HL-60/S4 (cell line): ENCODE measurements around the gene CHI3L2.

Experiments used
- in situ Hi-C: fragments of 300-500 bp; cut with MboI; formaldehyde crosslinking; loops from 2 replicates; pipeline ENCODE4 v1.14.3; 2022; ENCODE audit warnings: low sequenced_read_pairs

CHI3L2 gene

DNA sequence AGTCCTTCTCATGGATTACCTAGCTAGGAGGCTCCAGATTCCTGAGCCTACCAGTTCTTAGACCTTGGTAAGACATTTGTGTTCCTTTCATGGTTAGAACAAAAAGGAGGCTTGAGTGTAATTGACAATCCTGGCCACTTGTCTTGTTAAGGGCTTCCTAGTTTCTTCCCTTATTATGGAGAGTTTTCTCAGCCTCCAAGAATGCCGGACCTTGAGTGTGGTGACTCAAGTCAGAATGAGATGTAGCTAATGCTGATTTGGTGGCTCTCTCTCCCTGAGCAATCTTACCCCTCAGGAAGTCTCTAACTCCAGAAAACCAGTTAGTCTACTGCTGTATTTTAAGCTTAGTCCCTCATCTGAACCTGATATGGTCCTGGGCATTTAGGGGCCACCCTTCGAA is 14.3 kb downstream of the CHI3L2 start:
- in situ Hi-C loops = no loop called here

DNA sequence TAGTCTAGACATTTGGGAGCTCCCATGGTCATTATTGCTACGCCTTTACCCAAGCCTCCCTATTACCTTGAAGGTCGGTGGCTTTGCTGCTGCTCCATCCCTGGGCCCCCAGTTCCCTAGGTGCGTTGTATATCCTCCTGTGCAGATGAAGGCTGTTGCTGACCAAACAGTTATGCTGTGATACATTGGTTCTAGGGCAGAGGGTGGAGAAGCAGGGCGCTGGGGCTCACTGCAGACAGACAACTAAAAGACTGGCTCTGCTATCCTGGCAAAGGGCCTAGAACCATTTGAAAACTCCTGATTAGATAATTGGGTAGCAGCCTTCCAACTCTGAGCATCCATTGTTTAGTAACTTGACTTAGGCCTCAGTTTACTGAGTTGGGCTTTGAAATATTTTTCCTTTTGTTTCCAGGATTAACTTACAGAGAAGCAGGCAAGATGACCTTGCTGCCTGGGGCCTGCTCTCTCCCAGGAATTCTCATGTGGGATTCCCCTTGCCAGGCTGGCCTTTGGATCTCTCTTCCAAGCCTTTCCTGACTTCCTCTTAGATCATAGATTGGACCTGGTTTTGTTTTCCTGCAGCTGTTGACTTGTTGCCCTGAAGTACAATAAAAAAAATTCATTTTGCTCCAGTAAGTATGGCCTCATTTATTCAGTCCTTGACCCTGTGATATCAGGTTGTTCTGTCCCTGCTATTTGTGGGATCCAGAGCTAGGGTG is 15.5 kb downstream of the CHI3L2 start:
- in situ Hi-C loops = no loop called here

DNA sequence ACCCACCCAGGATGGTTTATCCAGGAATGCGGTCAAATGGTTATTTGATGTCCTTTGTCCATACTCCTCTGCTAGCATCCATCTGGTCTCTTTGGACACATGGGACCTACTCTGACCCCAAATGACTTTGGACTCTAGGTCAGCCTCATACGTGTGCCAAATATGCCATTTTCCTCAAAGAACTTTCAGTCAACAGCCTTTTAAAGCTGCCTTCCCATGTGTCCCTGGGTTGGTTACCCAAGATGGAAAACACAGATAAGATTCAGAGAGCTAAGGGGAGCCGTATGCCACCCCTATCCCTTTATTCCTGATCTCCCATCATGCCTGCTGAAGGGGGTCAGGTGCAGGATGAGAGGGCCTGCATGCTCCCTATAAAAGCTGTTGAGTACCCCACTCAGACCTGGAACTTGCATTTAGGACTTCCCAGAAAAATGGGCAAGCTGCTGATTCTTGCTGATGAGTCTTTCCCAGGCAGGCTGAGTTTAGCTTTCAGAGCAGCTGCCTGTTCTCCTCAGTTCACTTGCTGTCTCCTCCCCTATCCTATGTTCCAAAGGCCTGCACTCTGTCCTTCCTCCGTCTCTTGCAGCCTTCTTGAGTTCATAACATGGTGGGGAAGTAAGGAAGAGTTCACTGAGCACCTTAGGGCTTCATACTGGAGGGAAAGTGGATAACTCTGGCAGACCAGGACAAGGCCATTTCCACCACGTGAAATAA is 19.8 kb downstream of the CHI3L2 start:
- in situ Hi-C loops = no loop called here

DNA sequence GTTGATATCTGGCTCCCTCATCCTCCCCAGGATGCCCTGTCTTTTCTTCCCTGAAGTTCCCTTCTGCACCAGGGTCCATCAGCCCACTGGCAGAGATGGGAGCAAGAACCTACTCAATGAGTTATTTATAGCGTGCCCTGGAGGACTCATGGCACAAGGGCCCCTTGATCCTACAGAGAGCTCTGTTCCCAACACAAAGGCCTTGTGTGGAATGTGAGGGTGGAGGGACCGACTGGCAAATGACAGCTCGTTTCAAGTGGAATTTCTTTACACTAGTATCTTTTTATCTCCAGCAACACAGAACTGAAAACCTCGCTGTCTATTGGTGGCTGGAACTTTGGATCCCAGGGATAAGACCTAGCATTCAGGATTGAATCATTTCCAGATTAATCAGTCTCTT is 22.4 kb downstream of the CHI3L2 start:
- in situ Hi-C loops = no loop called here

DNA sequence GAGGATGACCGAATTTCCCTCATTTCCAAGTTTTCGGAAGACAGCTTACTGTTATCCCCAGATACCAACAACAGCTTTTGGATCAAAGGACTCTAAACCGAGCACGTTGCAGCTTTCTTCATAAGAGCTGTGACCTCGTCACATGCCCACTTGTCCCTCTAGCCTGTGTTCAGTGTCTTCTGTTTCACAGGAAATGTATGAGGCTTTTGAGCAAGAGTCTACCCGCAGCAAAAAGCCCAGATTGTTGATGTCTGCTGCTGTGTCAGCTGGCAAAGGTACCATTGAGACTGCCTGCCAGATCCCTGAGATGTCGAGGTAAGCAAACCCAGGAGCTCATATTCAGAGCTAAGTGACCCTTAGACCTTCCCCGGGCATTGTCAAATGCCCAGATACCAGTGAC is 24.1 kb downstream of the CHI3L2 start:
- in situ Hi-C loops = no loop called here

DNA sequence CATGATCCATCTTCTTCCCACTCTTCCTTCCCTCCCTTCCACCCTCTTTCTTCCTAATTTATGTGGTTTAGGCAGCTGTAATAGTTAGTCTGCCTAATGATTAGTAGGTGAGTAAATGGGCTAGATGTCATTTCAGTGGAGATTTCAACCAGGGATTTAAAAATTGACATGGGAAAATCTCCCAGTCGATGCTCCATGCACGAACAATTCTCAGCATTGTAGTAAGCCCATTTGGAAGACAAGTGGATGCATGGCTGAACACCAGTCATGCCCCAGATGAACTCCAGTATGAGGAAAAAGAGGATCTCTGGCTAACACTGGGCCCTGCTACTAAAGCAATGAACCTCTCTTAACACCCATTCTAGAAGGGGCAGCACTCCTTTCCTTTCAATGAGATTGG is 25.3 kb downstream of the CHI3L2 start:
- in situ Hi-C loops = no loop called here

DNA sequence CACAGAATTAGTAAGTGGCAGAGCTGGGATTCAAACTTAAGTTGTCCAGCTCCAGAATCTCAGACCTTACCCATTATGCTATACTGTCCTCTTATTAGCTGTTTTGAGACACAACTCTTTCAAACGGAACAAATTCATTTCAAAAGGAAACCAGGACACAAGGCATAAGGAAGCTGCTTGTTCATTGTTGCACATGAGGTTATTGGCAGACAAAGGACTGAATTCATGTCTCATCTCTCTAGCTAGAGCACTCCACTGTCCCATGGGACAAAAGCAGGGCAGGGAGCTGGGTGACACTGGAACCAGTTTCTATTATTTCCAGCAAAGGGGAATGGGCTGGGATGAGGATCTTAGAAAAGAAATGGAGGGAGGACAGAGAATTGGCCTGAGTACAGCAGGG is 26.4 kb downstream of the CHI3L2 start:
- in situ Hi-C loops = no loop called here

DNA sequence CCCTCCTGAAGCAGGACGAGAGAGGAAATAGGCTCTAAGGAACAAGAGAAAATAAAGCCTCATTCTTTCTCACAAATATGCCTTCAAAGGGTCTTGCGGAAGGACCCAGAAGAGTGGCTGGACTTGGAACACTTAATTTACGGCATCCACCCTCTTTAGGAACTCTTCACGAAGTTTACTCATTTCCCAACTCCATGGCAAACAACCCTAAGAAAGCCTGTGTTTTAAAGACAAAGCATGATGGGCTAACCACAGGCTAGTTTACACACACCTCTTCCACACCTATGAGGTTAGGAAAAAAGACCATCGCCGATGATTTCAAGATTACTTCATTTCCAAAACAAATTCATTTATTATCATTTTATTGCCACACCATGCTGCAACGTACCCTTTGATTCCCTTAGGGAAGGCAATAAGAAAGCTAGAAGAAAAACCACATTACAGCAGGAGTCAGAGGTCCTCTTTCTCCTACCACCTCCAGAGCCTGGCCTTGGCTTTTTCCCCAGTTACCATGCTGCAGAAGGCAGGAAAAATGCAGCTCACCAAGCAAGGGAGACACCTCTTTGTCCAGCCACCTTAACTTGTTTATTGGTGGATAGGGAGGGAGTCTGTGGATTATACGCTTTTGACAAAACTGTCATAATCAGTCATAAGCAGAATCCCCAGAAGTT is 29.6 kb downstream of the CHI3L2 start:
- in situ Hi-C loops = no loop called here

DNA sequence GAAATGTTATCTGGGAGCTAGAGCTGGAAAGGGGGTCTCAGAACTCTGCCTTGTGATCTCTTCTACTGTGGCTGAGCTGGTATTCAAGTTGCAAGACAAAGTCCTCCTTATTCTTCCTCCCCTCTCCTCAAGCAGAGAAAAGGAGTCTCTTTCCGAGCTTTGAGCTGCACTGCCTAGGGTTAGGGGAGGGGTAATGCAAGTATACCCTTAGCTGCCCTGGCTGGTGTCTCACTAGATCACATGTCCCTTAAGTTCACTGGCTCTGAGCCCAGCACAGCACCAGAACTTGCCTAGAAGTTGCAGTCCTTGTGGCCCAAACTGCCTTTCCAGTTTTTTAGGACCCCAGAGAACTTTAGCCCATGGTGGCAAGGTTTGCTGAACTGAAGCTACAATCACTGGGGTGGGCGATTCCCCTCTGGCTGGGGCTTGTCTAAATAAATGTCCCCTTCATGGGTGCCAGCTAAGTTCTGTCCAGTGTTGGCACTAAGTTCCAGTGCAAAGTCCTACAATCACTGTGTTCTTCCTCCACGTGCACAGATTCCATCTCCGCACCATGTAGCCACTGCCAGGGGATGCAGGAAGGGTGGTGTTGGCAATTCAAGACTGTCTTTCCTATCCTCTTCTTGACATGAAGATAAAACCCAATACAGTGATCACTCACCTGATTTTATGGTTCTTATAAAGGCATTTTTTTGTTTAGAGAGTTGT is 40.4 kb downstream of the CHI3L2 start:
- in situ Hi-C loops = no loop called here

DNA sequence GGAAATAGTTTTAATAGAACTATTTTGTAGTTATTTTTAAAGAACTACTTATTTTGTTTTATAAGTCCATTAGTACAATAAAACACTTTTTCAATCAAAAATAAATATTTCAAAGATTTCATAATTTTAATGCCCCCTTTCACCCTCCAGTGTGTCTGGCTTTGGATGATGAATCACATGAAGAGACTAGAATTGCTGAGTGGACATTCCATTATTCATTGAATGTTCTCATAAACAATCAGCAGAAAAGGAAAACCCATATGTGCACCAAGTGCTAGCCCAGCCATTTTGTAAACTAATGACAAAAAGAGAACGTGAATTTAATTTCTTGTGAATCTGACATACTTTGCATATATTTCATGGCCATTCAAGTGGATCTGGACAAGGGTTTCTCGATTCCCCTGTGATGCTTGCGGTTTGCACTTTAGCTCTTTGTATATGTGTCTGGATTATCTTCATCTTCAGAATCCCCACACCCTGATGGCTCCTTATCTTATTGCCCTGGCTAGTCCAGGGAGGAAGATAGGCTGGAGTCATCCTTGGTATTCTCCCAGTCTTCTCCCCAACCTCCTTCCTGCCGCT is 42.4 kb downstream of the CHI3L2 start:
- in situ Hi-C loops = no loop called here

DNA sequence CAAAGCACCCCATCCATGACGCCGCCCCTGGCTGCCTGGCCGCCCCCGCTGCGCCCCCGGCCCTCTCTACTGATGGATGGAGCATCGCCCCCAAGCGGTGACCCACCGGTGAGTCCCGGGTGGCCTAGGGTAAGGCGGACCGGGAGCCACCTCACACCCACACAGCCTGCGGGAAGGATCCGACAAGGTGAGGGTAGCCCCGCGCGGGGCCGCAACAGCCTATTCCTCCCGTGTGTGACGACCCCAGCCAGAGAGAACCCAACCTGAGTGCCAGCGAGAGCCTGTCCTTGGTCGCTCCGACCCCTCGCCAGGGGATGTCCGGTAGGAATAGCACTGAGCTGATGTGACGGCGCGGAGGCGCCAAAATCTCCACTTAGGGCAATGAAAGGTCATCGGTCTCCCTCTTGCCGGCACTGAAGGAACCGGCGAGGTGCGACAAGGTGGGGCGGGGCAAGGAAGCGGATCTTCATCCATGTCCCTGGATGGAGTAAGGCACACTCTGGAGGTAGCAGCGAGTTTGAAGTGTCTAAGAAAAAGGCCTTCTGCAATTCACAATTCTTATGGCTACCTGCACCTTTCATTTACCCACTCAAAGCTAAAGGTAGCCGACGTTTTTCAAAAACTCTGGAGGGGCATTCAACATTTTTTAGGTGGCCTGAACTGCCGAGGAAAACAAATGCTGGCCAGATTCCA is 43.4 kb downstream of the CHI3L2 start:
- in situ Hi-C loops = no loop called here

DNA sequence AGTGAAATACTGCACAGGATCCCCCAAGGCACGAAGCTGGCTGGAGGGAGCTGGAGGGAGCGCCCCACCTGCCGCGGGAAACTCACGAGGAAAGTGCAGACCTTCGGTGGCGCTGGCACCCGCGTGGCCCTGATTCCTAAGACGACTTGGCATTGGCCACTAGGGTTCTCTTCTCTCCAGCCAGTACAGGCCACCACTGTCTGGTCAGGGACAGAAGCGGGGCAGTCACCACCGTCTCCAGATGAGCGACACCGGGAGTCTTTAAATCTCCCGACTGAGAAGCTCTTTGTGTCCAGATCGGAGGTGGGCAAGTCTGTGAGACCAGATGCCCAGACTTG is 43.9 kb downstream of the CHI3L2 start:
- in situ Hi-C loops = no loop called here

DNA sequence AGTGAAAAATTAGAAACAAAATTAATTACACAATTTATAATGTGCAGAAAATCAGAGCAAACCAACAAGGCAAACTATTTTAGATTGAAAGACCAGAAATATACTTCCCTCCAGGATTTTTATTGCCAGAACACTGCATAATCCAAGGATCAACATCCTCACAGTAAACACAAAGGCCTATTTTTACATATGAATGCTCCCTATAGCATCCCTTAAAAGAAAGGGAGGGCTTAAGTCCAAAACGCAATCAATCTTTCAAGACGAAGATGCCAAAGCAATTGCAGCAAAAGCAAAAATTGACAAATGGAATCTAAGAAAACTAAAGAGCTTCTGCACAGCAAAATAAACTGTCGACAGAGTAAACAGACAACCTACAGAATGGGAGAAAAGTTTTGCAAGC is 44.6 kb downstream of the CHI3L2 start:
- in situ Hi-C loops = no loop called here

DNA sequence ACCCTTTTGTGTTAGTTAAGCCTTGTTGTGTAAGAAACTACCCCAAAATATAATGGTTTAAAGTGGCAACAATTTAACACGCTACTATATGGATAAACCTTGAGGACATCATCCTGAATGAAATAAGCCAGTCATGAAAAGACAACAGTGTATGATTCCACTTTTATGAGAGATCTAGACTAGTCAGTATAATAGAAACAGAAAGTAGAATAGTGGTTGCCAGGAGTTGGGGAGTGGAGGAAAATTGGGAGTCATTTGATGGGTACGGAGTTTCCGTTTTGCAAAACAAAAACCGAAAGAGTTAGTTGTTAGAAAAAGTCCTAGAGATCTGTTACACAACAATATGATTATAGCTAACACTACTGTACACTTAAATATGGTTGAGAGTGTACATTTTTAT is 47.1 kb downstream of the CHI3L2 start:
- in situ Hi-C loops = no loop called here

DNA sequence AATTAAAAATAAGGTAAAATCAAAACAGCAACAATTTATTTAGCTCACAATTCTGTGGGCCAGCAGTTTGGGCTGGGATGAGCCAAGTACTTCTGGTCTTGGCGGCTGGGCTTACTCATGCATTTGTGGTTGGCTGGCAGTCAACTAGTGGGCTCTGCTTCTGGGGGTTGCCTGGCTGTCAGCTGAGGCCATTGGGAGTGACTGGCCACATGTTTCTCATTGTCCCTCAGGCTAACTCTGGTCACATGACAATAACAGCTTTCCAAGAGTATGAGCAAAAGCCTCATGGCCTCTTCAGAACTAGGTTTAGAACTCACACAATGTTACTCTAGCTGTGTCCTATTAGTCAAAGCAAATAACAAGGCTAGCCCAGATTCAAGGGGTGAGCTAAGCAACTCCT is 47.6 kb downstream of the CHI3L2 start:
- in situ Hi-C loops = no loop called here

DNA sequence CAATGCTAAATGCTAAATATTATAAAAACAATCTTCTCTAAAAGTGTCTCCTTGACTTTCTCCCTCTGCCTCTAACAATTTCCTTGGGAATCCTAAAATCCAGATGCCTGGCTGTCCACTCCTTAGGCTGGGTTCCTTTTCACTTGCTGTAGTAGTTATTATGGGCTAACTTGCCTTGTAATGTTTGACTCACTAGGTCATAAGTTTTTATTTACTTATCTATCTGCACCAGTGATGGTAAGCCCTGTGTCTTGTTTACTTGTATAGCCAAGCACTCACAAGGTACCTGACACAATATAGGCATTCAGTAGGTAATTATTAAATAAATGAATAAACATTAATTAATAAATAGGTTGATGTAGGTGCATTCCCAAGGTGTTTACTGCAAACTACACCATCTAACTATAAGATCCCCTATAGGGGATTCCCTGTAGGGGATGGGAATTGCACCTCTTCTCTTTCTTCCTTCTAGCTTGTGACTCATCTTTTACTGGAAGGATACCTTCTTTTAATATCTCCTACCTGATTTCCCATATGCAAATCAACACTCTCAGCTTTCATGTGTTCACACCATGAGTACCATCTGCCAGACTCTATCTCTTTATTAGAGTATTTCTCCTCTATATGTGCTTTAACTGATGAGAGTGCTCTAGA is 48.4 kb downstream of the CHI3L2 start:
- in situ Hi-C loops = no loop called here

DNA sequence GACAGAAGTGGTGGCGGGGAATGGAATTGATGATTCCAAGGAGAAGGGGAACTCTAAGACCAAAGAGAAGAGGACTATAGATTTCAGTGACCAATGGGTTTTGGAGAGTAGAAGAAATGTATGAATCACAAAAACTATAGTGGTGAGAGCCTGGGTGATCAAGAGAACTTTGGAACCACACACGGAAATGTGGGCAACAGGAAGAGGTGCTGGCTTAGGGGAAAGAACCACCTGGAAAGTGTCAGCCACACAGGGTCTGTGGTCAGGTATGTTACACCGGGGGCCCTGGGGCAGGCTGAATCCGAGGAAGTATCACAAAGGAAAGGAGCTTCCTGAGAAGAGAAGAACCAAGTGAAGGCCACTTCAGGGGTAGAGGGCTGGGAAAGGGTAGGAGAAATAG is 51.6 kb downstream of the CHI3L2 start:
- in situ Hi-C loops = no loop called here

DNA sequence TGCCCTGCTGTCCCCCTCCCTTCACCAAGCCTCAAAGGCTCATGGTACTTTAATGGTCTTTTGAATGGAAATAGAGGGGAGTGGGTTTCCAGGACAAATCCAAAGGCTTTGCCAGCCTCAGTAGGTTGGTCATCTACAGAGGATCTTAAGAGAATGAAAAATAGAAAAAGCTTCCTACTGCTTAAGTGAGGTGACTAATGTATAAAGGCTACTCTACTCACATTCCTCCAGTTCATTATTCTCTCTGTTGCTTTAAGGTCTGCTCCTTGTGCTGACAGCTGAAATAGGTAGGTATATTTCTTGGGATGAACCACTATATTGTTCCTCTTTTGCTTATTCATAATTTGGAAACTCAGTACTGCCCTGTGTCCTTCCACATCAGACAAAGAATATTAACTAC is 52.8 kb downstream of the CHI3L2 start:
- in situ Hi-C loops = no loop called here

DNA sequence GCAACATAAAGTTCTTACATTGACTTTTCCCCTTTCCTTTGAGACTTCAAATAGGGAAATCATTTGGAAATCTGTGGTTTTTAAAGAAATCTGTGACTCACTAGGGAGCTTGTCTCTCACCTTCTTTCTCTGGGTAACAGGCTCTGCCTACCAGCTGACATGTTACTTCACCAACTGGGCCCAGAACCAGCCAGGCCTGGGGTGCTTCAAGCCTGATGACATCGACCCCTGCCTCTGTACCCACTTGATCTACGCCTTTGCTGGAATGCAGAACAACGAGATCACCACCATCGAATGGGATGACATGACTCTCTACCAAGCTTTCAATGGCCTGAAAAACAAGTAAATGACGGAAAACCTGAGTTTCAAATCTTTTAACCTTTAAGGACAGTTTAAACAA is 53.9 kb downstream of the CHI3L2 start:
- in situ Hi-C loops = no loop called here

DNA sequence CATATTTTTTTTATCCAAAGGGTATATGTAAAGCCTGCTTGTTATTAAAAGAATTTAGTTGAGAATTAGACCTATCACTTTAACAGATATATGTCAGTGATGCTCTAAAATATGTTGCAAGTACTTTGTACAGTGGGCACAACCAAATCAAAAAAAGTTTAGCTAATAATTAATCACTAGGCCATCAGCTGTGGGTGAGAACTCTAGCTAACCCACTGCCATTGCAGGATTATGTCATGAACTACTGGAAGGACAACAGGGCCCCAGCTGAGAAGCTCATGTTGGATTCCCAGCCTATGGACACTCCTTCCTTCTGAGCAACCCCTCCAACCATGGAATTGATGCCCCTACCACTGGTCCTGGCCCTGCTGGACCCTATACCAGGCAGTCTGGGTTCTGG is 56.3 kb downstream of the CHI3L2 start:
- in situ Hi-C loops = no loop called here
